Natural killer cell (primary cell): ENCODE results near the gene ABCC4. TPM values are rescaled to one million over a fixed set of nuclear protein-coding genes. Genes with fewer than 3 reads are reported as not detected.

ENCODE experiments used
- ATAC-seq, 3 donors: fragments of 150-1000 bp in 2 of 3; fragments of 200-7000 bp in 1 of 3; cut with Tn5 transposase; 1 replicate in 1 of 3; 2 replicates in 2 of 3; pipeline ENCODE4 v1.10.0; 2021; ENCODE audit warnings: mild to moderate bottlenecking in 2 of 3, moderate library complexity in 2 of 3
- DNase-seq, 2 donors: peaks; one replicate each; pipeline versions ENCODE4 v3.0.0 to v3.0.0-alpha.2; 2013 to 2021; ENCODE audit warnings: mixed read lengths in 1 of 2
- H3K27ac ChIP-seq: one replicate; pipeline ENCODE4 v1.5.1; 2013; ENCODE audit warnings: mild to moderate bottlenecking, low read length
- H3K27me3 ChIP-seq: one replicate; pipeline ENCODE4 v1.6.1; 2013; ENCODE audit warnings: low read length; ENCODE audit not compliant: control insufficient read depth, insufficient read depth
- H3K36me3 ChIP-seq: one replicate; pipeline ENCODE4 v1.6.1; 2013; ENCODE audit warnings: low read length; ENCODE audit not compliant: control insufficient read depth, insufficient read depth
- H3K4me1 ChIP-seq: one replicate; pipeline ENCODE4 v1.6.1; 2013; ENCODE audit warnings: low read length; ENCODE audit not compliant: control insufficient read depth, insufficient read depth
- H3K4me3 ChIP-seq: one replicate; pipeline ENCODE4 v1.5.1; 2013; ENCODE audit warnings: low read length
- H3K9me3 ChIP-seq: one replicate; pipeline ENCODE4 v1.6.1; 2013; ENCODE audit warnings: low read length; ENCODE audit not compliant: control insufficient read depth, insufficient read depth
- H3K27ac Mint-ChIP-seq, 2 donors: one replicate each; pipeline ENCODE4 v1.8.0; 2022; ENCODE audit warnings: mild to moderate bottlenecking in 2 of 2, mixed read lengths in 2 of 2, moderate library complexity in 1 of 2
- H3K27me3 Mint-ChIP-seq, 2 donors: one replicate each; pipeline ENCODE4 v1.8.0; 2022; ENCODE audit warnings: low read depth in 2 of 2, mixed read lengths in 2 of 2
- H3K36me3 Mint-ChIP-seq: one replicate; pipeline ENCODE4 v1.8.0; 2022; ENCODE audit warnings: mixed read lengths
- H3K4me1 Mint-ChIP-seq, 2 donors: one replicate each; pipeline ENCODE4 v1.8.0; 2022; ENCODE audit warnings: mixed read lengths in 2 of 2
- H3K4me3 Mint-ChIP-seq: one replicate; pipeline ENCODE4 v1.8.0; 2022; ENCODE audit warnings: mild to moderate bottlenecking, moderate library complexity, mixed read lengths
- H3K9me3 Mint-ChIP-seq, 2 donors: one replicate each; pipeline ENCODE4 v1.8.0; 2022; ENCODE audit warnings: mixed read lengths in 2 of 2
- WGBS: methylation state at CpG from one replicate; pipeline ENCODE4 v1.1.7; 2013; ENCODE audit warnings: missing lambda C conversion rate; ENCODE audit not compliant: insufficient coverage; 5-methylcytosine and 5-hydroxymethylcytosine counted together
- intact Hi-C: fragments of 100-400 bp; cut with micrococcal nuclease; formaldehyde crosslinking; loops from one replicate; pipeline ENCODE4 v1.14.2; 2022
- total RNA-seq, 4 donors: library from RNA; stranded (reverse); fragments of 120-200 nt in 1 of 4; gene quantifications; one replicate each; pipeline versions ENCODE4 v1.2.3 to v1.2.4, GENCODE V29; 2013 to 2022
- TF ChIP-seq, protein P1 (sequence below): fragments of 200-600 bp; IDR thresholded peaks from one replicate; pipeline ENCODE4 v1.8.0; 2022; ENCODE audit warnings: antibody characterized with exemption

The ABCC4 gene
- total RNA-seq, 3 donors from 2014 or later (not counting 1 experiment from before 2014, with no cell fraction given): 4.8 to 10.3 (median 6.5) TPM

DNA sequence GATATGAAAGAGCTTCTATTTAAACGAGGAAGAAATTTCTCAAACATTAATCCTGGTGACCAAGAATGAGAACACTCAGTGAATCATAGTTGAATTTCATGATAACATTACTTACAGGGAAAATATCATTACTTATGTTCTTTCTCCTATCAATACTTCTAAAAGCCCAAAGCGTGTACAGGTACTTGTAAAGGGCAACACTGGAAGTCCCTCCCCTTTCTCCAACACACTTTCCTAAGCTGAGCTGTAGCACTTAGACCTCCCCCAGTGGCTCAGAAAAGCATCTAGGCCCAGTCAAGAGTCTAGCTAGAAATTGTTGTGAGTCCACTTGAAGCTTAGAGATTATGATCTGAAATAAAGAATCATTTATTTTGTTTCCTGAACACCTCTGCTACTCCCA, 150.7 kb downstream of the ABCC4 start:
- no peaks in the 10 kb centered on the region for H3K4me1 Mint-ChIP-seq
- no peaks in the 10 kb centered on the region for H3K9me3 Mint-ChIP-seq
- no peaks in the 10 kb centered on the region for H3K36me3 Mint-ChIP-seq
- intact Hi-C loops: no loop called here
- Histone ChIP-seq H3K36me3 (no peaks in the 10 kb centered on the region), H3K9me3 (no peaks in the 10 kb centered on the region), H3K4me3 (no peak overlapping the region), H3K27me3 (no peaks in the 10 kb centered on the region), H3K27ac (no peak overlapping the region), H3K4me1 (no peaks in the 10 kb centered on the region)
- 82% methylated on average over 2 of the region's 2 CpGs for WGBS
- no peak overlapping the region for H3K4me3 Mint-ChIP-seq
- TF ChIP-seq, protein P1, sequence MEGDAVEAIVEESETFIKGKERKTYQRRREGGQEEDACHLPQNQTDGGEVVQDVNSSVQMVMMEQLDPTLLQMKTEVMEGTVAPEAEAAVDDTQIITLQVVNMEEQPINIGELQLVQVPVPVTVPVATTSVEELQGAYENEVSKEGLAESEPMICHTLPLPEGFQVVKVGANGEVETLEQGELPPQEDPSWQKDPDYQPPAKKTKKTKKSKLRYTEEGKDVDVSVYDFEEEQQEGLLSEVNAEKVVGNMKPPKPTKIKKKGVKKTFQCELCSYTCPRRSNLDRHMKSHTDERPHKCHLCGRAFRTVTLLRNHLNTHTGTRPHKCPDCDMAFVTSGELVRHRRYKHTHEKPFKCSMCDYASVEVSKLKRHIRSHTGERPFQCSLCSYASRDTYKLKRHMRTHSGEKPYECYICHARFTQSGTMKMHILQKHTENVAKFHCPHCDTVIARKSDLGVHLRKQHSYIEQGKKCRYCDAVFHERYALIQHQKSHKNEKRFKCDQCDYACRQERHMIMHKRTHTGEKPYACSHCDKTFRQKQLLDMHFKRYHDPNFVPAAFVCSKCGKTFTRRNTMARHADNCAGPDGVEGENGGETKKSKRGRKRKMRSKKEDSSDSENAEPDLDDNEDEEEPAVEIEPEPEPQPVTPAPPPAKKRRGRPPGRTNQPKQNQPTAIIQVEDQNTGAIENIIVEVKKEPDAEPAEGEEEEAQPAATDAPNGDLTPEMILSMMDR: no peak
- no peaks in the 10 kb centered on the region for H3K27me3 Mint-ChIP-seq
- H3K27ac Mint-ChIP-seq: no peak overlapping the region
- ATAC-seq (no peak), DNase-seq (no peak)

DNA sequence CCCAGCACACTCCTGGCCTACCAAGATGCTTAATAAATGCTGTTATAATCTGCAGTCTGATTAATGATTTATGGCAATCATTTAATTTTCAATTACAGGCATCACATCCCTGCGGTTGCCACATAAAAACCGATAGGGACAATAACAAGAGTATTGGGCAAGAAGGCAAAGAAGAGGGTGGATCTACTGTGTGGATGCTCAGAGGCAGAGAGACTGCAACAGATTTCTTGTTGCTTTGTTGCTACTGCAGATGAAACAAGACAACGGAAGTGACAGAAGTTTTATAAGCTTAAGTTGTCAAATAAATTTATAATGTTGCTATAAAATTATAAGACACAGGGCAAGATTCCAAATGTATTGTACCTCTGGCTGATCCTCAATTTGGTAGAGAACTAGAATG, 154.8 kb downstream of the ABCC4 start:
- whole genome bisulfite sequencing: 97% methylated on average over 3 of the region's 3 CpGs
- intact Hi-C loops: no loop called here
- TF ChIP-seq, protein P1: no peak
- no peaks in the 10 kb centered on the region for H3K9me3 ChIP-seq
- no peak overlapping the region for H3K27ac ChIP-seq
- H3K9me3 Mint-ChIP-seq: no peaks in the 10 kb centered on the region
- peaks cover 9% of the 10 kb centered on the region for H3K36me3 Mint-ChIP-seq
- no peaks in the 10 kb centered on the region for H3K4me1 Mint-ChIP-seq
- H3K4me3 ChIP-seq: no peak overlapping the region
- no peaks in the 10 kb centered on the region for H3K4me1 ChIP-seq
- H3K27ac Mint-ChIP-seq: no peak overlapping the region
- no peaks in the 10 kb centered on the region for H3K27me3 ChIP-seq
- no peak overlapping the region for H3K4me3 Mint-ChIP-seq
- ATAC-seq (no peak), DNase-seq (no peak)
- no peaks in the 10 kb centered on the region for H3K36me3 ChIP-seq
- H3K27me3 Mint-ChIP-seq: no peaks in the 10 kb centered on the region

DNA sequence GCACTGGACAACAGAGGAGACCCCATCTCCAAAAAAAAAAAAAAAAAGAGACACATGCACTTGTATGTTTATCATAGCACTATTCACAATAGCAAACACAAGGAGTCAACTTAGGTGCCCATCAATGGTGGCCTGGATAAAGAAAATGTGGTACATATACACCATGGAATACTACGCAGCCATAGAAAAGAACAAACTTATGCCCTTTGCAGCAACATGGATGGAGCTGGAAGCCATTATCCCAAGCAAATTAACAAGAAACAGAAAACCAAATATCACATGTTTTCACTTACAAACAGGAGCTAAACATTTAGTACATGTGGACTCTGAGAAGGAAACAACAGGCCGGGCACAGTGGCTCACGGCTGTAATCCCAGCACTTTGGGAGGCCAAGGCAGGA, 155.7 kb downstream of the ABCC4 start:
- intact Hi-C loops: no loop called here

DNA sequence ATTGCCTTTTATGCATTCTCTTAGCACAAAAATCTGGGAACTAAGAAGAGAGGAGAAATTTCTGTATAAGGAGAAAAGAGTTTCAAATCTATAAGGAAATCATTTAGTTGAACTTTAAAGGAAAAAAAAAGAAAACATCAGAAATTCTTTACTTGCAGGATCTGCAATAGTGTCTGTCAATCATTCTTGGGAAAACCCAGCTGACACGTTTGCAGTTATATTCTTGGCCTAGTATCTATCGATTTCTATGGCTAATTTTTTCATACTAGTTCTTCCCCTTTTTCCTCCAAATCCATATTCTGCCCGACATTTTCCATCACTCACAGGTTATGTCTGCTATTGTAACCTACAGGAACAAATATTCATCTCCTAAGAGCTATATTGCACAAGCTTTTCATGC, 160.7 kb downstream of the ABCC4 start:
- no peak overlapping the region for H3K4me3 Mint-ChIP-seq
- TF ChIP-seq, protein P1: no peak
- H3K9me3 ChIP-seq: no peaks in the 10 kb centered on the region

More for the DNA sequence above, 155.7 kb downstream of the ABCC4 start:
- ATAC-seq: no peak
- Mint-ChIP-seq H3K4me1 (no peaks in the 10 kb centered on the region), H3K27ac (no peak overlapping the region), H3K9me3 (no peaks in the 10 kb centered on the region), H3K4me3 (no peak overlapping the region), H3K27me3 (no peaks in the 10 kb centered on the region), H3K36me3 (peaks cover 9% of the 10 kb centered on the region)
- DNase-seq: no peak
- no peaks in the 10 kb centered on the region for H3K4me1 ChIP-seq
- no peak overlapping the region for H3K27ac ChIP-seq
- H3K9me3 ChIP-seq: no peaks in the 10 kb centered on the region
- no peaks in the 10 kb centered on the region for H3K27me3 ChIP-seq
- no peak overlapping the region for H3K4me3 ChIP-seq
- H3K36me3 ChIP-seq: no peaks in the 10 kb centered on the region
- TF ChIP-seq, protein P1: no peak
- 98% methylated on average over 3 of the region's 3 CpGs for WGBS

More for the DNA sequence above, 160.7 kb downstream of the ABCC4 start:
- Mint-ChIP-seq H3K9me3 (no peaks in the 10 kb centered on the region), H3K4me1 (no peaks in the 10 kb centered on the region), H3K36me3 (peaks cover 9% of the 10 kb centered on the region), H3K27me3 (no peaks in the 10 kb centered on the region), H3K27ac (no peak overlapping the region)
- WGBS: 91% methylated on average over 3 of the region's 3 CpGs
- Histone ChIP-seq H3K4me3 (no peak overlapping the region), H3K27ac (no peak overlapping the region), H3K4me1 (no peaks in the 10 kb centered on the region), H3K36me3 (no peaks in the 10 kb centered on the region), H3K27me3 (no peaks in the 10 kb centered on the region)
- intact Hi-C loops: no loop called here
- DNase-seq: no peak
- ATAC-seq: no peak
